NT2/D1 (cell line): Measurements from ENCODE around the gene BEND6.

Experiments used
- YY1 ChIP-seq: IDR thresholded peaks from 2 replicates; pipeline ENCODE4 v1.6.1; 2011; ENCODE audit not compliant: insufficient read length, insufficient read depth
- ZNF274 ChIP-seq: IDR thresholded peaks from 2 replicates; pipeline ENCODE4 v1.6.1; 2011; ENCODE audit warnings: mild to moderate bottlenecking, low read depth, low read length

GRCh38 chr6:56953597-56954402 lies 1.1 kb upstream of the BEND6 start:
- TF ChIP-seq ZNF274 (no peak), YY1 (no peak)
